HepG2 (cell line): ENCODE results near the gene ANKRD11. TPM values are rescaled to one million over a fixed set of nuclear protein-coding genes. Genes with fewer than 3 reads are reported as not detected.

ENCODE experiments used
- AKAP8 ChIP-seq: sonication (generic); formaldehyde crosslinking; IDR thresholded peaks from 2 replicates; pipeline ENCODE4 v1.5.1; 2020; ENCODE audit warnings: mild to moderate bottlenecking, missing genetic modification reagents
- ERF ChIP-seq: IDR thresholded peaks from 2 replicates; pipeline ENCODE4 v1.6.1; 2018; ENCODE audit warnings: missing biosample characterization, missing genetic modification reagents
- HNF1A ChIP-seq, 2 experiments: sonication (generic) in 1 of 2; formaldehyde crosslinking in 1 of 2; IDR thresholded peaks; 2 replicates each; pipeline versions ENCODE4 v1.4.0 to v1.6.1; 2016 to 2020; ENCODE audit warnings: borderline replicate concordance in 1 of 2, low read depth in 1 of 2, mild to moderate bottlenecking in 1 of 2, missing genetic modification reagents in 1 of 2
- KDM2A ChIP-seq: sonication (generic); formaldehyde crosslinking; IDR thresholded peaks from 2 replicates; pipeline ENCODE4 v1.4.0; 2020; ENCODE audit warnings: low read depth, missing genetic modification reagents, borderline replicate concordance
- MAX ChIP-seq: IDR thresholded peaks from 2 replicates; pipeline ENCODE4 v1.6.1; 2012; ENCODE audit warnings: inconsistent platforms
- MAZ ChIP-seq, 2 experiments: sonication (generic) in 1 of 2; formaldehyde crosslinking in 1 of 2; IDR thresholded peaks; 2 replicates each; pipeline versions ENCODE4 v1.5.0 to v1.6.1; 2012 to 2020; ENCODE audit warnings: low read depth in 2 of 2, mild to moderate bottlenecking in 2 of 2, borderline replicate concordance in 1 of 2, improper control_type of control experiment in 1 of 2, low read length in 1 of 2, missing genetic modification reagents in 1 of 2, moderate library complexity in 1 of 2
- MIER2 ChIP-seq: IDR thresholded peaks from 2 replicates; pipeline ENCODE4 v1.6.1; 2016; ENCODE audit warnings: missing biosample characterization, missing genetic modification reagents
- NPAS2 ChIP-seq: sonication (generic); formaldehyde crosslinking; IDR thresholded peaks from 2 replicates; pipeline ENCODE4 v1.8.0; 2022; ENCODE audit warnings: mild to moderate bottlenecking, missing genetic modification reagents, borderline replicate concordance
- NR2F1 ChIP-seq, 2 experiments: fragments of 450-650 bp in 1 of 2; formaldehyde crosslinking in 1 of 2; IDR thresholded peaks; 2 replicates each; pipeline versions ENCODE4 v1.5.0 to v1.6.1; 2016 to 2020; ENCODE audit warnings: mild to moderate bottlenecking in 1 of 2, missing compliant biosample characterization in 1 of 2, missing genetic modification reagents in 1 of 2, moderate library complexity in 1 of 2
- PAWR ChIP-seq: sonication (generic); formaldehyde crosslinking; IDR thresholded peaks from 2 replicates; pipeline ENCODE4 v1.4.0; 2020; ENCODE audit warnings: missing genetic modification reagents, mild to moderate bottlenecking, borderline replicate concordance
- POGK ChIP-seq: sonication (generic); formaldehyde crosslinking; conservative IDR thresholded peaks from 2 replicates; pipeline ENCODE4 v1.8.0; 2022; ENCODE audit warnings: mild to moderate bottlenecking, moderate library complexity, missing genetic modification reagents
- POLR2G ChIP-seq: fragments of 200-400 bp; formaldehyde crosslinking; IDR thresholded peaks from 2 replicates; pipeline ENCODE4 v1.6.1; 2018; ENCODE audit warnings: mild to moderate bottlenecking, low read depth, low read length, moderate library complexity
- RFXANK ChIP-seq: IDR thresholded peaks from 2 replicates; pipeline ENCODE4 v1.6.1; 2016
- RXRA ChIP-seq: sonication (generic); formaldehyde crosslinking; IDR thresholded peaks from 2 replicates; pipeline ENCODE4 v1.5.1; 2020; ENCODE audit warnings: missing genetic modification reagents
- SALL2 ChIP-seq: sonication (generic); formaldehyde crosslinking; IDR thresholded peaks from 2 replicates; pipeline ENCODE4 v1.8.1; 2023; ENCODE audit warnings: mild to moderate bottlenecking, missing genetic modification reagents, inconsistent platforms
- THAP11 ChIP-seq: IDR thresholded peaks from 2 replicates; pipeline ENCODE4 v1.6.1; 2016; ENCODE audit warnings: missing biosample characterization, missing genetic modification reagents
- ZNF275 ChIP-seq: sonication (generic); formaldehyde crosslinking; IDR thresholded peaks from 2 replicates; pipeline ENCODE4 v1.8.0; 2022; ENCODE audit warnings: missing genetic modification reagents, mild to moderate bottlenecking, inconsistent platforms, borderline replicate concordance
- ZNF501 ChIP-seq: sonication (generic); formaldehyde crosslinking; IDR thresholded peaks from 2 replicates; pipeline ENCODE4 v1.5.1; 2020; ENCODE audit warnings: mild to moderate bottlenecking, moderate library complexity, missing genetic modification reagents
- ZNF749 ChIP-seq: sonication (generic); formaldehyde crosslinking; IDR thresholded peaks from 2 replicates; pipeline ENCODE4 v1.8.0; 2022; ENCODE audit warnings: mild to moderate bottlenecking, missing genetic modification reagents, moderate library complexity, borderline replicate concordance
- ZNF83 ChIP-seq: sonication (generic); formaldehyde crosslinking; IDR thresholded peaks from 2 replicates; pipeline ENCODE4 v1.4.0; 2020; ENCODE audit warnings: missing genetic modification reagents, mild to moderate bottlenecking, borderline replicate concordance
- polyA plus RNA-seq, 8 experiments: library from polyadenylated mRNA; depleted of rRNA in 3 of 8; stranded (reverse) in 7 of 8; unstranded in 1 of 8; fragments of >200 nt; fragmentation: Illumina TruSeq in 4 of 8; extraction: Trizol in 4 of 8; gene quantifications; 2 replicates each; pipeline versions ENCODE4 v1.2.1 to v1.2.3, GENCODE V29; 2011 to 2016; ENCODE audit warnings: low read depth in 4 of 8, missing spikeins in 1 of 8, mixed read lengths in 1 of 8; ENCODE audit not compliant: insufficient read depth in 1 of 8
- total RNA-seq, 5 experiments: library from RNA; depleted of rRNA; stranded (reverse); fragments of >200 nt; fragmentation: Illumina TruSeq; extraction: Trizol; gene quantifications; 2 replicates each; pipeline ENCODE4 v1.2.3, GENCODE V29; 2016; ENCODE audit warnings: low read depth in 1 of 5

The ANKRD11 gene
- total and polyA plus RNA-seq, 2 of the 13 experiments (the other 11 are each of a cell fraction or from before 2014, with no cell fraction given), result 21.4 to 38.4 TPM

- TF ChIP-seq SALL2 (CRISPR knock-in tag), result 0 out of 2 replicates have a peak, but pooled peaks have one; percentile 28
- no peak for TF ChIP-seq ERF (CRISPR knock-in tag)
- TF ChIP-seq KDM2A (CRISPR knock-in tag), result peak; percentile 39; the same call in 1 of the 2 replicates
- TF ChIP-seq NR2F1 (CRISPR knock-in tag; IDR thresholded peaks at IDR 0.05), result peak in 1 of 2 experiments; percentile 39; a peak in 1 of 4 replicates
- no peak for TF ChIP-seq MIER2
- no peak for TF ChIP-seq PAWR (CRISPR knock-in tag)
- TF ChIP-seq MAX, result 0 out of 2 replicates have a peak, but pooled peaks have one; percentile 59
- peak; percentile 62; the same call in 1 of the 2 replicates for TF ChIP-seq MAZ (IDR thresholded peaks at IDR 0.05; ENCODE audit: borderline replicate concordance, low read depth, low read length)
- 0 out of 2 replicates have a peak, but pooled peaks have one; percentile 29 for TF ChIP-seq MAZ (CRISPR knock-in tag; IDR thresholded peaks at IDR 0.05; ENCODE audit: low read depth)
- TF ChIP-seq NPAS2, result no peak
- no peak for TF ChIP-seq ZNF275 (CRISPR knock-in tag)
- TF ChIP-seq RFXANK (CRISPR knock-in tag), result no peak
- 0 out of 2 replicates have a peak, but pooled peaks have one; percentile 25 for TF ChIP-seq POLR2G
- no peak for TF ChIP-seq ZNF749 (CRISPR knock-in tag)
- peak; percentile 76 for TF ChIP-seq THAP11
- TF ChIP-seq RXRA (CRISPR knock-in tag), result peak; percentile 39; the same call in 1 of the 2 replicates
- no peak for TF ChIP-seq ZNF83 (CRISPR knock-in tag)
- no peak for TF ChIP-seq HNF1A (IDR thresholded peaks at IDR 0.05; ENCODE audit: low read depth)
- TF ChIP-seq HNF1A (CRISPR knock-in tag; IDR thresholded peaks at IDR 0.05; ENCODE audit: borderline replicate concordance), result no peak
- TF ChIP-seq POGK (CRISPR knock-in tag), result no peak
- no peak for TF ChIP-seq ZNF501 (CRISPR knock-in tag)
- TF ChIP-seq AKAP8 (CRISPR knock-in tag), result peak; percentile 65
Observed at GRCh38 chr16:89489040-89489897, 1.1 kb downstream of the ANKRD11 start (continued).
